ENCODE results near the gene TIFAB. TPM values are rescaled to one million over a fixed set of nuclear protein-coding genes. Genes with fewer than 3 reads are reported as not detected.

TIFAB gene
- total RNA-seq, 1 donor: not detected

GRCh38 chr5:135446206-135446605 lies 5.9 kb downstream of the TIFAB start:
- Histone ChIP-seq H3K79me2 (ENCODE audit: insufficient read depth, low read length) (no peaks in the 10 kb centered on the region), H3K27me3 (ENCODE audit: insufficient read depth, low read length) (peaks cover 17% of the 10 kb centered on the region), H3K9me3 (ENCODE audit: low read depth, low read length) (peaks cover 2% of the 10 kb centered on the region), H3K4me1 (ENCODE audit: insufficient read depth, low read length) (peaks cover 6% of the 10 kb centered on the region), H2AFZ (ENCODE audit: low read length) (no peak overlapping the region), H3K36me3 (ENCODE audit: insufficient read depth, low read length) (no peaks in the 10 kb centered on the region), H4K20me1 (ENCODE audit: insufficient read depth, low read length) (no peaks in the 10 kb centered on the region), H3K4me3 (ENCODE audit: insufficient read depth, low read length) (no peak overlapping the region), H3K4me2 (ENCODE audit: insufficient read depth, low read length) (no peak overlapping the region), H3K27ac (ENCODE audit: low read depth, low read length) (no peak overlapping the region)
- DNase-seq (ENCODE audit: insufficient read length, low spot score, missing footprints): no peak
- TF ChIP-seq CTCF (IDR thresholded peaks at IDR 0.05; ENCODE audit: extremely low read depth, low read depth, low read length): no peak

- no peaks in the 10 kb centered on the region for H3K36me3 ChIP-seq (ENCODE audit: insufficient read depth, low read length)
- H3K79me2 ChIP-seq (ENCODE audit: insufficient read depth, low read length): no peaks in the 10 kb centered on the region
- H3K27me3 ChIP-seq (ENCODE audit: insufficient read depth, low read length): peaks cover 13% of the 10 kb centered on the region
- no peaks in the 10 kb centered on the region for H4K20me1 ChIP-seq (ENCODE audit: insufficient read depth, low read length)
- H3K4me1 ChIP-seq (ENCODE audit: insufficient read depth, low read length): peaks cover 6% of the 10 kb centered on the region
- H3K4me2 ChIP-seq (ENCODE audit: insufficient read depth, low read length): no peak overlapping the region
- no peak for DNase-seq (ENCODE audit: insufficient read length, low spot score, missing footprints)
- H3K9me3 ChIP-seq (ENCODE audit: low read depth, low read length): peaks cover 2% of the 10 kb centered on the region
- H2AFZ ChIP-seq (ENCODE audit: low read length): no peak overlapping the region
- TF ChIP-seq CTCF (IDR thresholded peaks at IDR 0.05; ENCODE audit: extremely low read depth, low read depth, low read length): no peak
- no peak overlapping the region for H3K27ac ChIP-seq (ENCODE audit: low read depth, low read length)
- no peak overlapping the region for H3K4me3 ChIP-seq (ENCODE audit: insufficient read depth, low read length)
These were observed 6.7 kb downstream of the TIFAB start for GRCh38 chr5:135445306-135445985.

GRCh38 chr5:135444881-135445280 lies 7.3 kb downstream of the TIFAB start:
- peaks cover 2% of the 10 kb centered on the region for H3K9me3 ChIP-seq (ENCODE audit: low read depth, low read length)
- peaks cover 6% of the 10 kb centered on the region for H3K4me1 ChIP-seq (ENCODE audit: insufficient read depth, low read length)
- no peaks in the 10 kb centered on the region for H4K20me1 ChIP-seq (ENCODE audit: insufficient read depth, low read length)
- no peak overlapping the region for H3K4me2 ChIP-seq (ENCODE audit: insufficient read depth, low read length)
- no peaks in the 10 kb centered on the region for H3K36me3 ChIP-seq (ENCODE audit: insufficient read depth, low read length)
- H3K79me2 ChIP-seq (ENCODE audit: insufficient read depth, low read length): no peaks in the 10 kb centered on the region
- H3K27ac ChIP-seq (ENCODE audit: low read depth, low read length): no peak overlapping the region
- no peak for TF ChIP-seq CTCF (IDR thresholded peaks at IDR 0.05; ENCODE audit: extremely low read depth, low read depth, low read length)
- no peak overlapping the region for H2AFZ ChIP-seq (ENCODE audit: low read length)
- no peak for DNase-seq (ENCODE audit: insufficient read length, low spot score, missing footprints)
- H3K4me3 ChIP-seq (ENCODE audit: insufficient read depth, low read length): no peak overlapping the region
- peaks cover 11% of the 10 kb centered on the region for H3K27me3 ChIP-seq (ENCODE audit: insufficient read depth, low read length)

- no peak overlapping the region for H2AFZ ChIP-seq (ENCODE audit: low read length)
- H4K20me1 ChIP-seq (ENCODE audit: insufficient read depth, low read length): no peaks in the 10 kb centered on the region
- no peak overlapping the region for H3K4me2 ChIP-seq (ENCODE audit: insufficient read depth, low read length)
- peaks cover 10% of the 10 kb centered on the region for H3K27me3 ChIP-seq (ENCODE audit: insufficient read depth, low read length)
- no peak overlapping the region for H3K27ac ChIP-seq (ENCODE audit: low read depth, low read length)
- peaks cover 2% of the 10 kb centered on the region for H3K9me3 ChIP-seq (ENCODE audit: low read depth, low read length)
- no peak overlapping the region for H3K4me3 ChIP-seq (ENCODE audit: insufficient read depth, low read length)
- no peaks in the 10 kb centered on the region for H3K36me3 ChIP-seq (ENCODE audit: insufficient read depth, low read length)
- no peaks in the 10 kb centered on the region for H3K79me2 ChIP-seq (ENCODE audit: insufficient read depth, low read length)
- no peak for DNase-seq (ENCODE audit: insufficient read length, low spot score, missing footprints)
- TF ChIP-seq CTCF (IDR thresholded peaks at IDR 0.05; ENCODE audit: extremely low read depth, low read depth, low read length): no peak
- H3K4me1 ChIP-seq (ENCODE audit: insufficient read depth, low read length): peaks cover 6% of the 10 kb centered on the region
These were observed 7.8 kb downstream of the TIFAB start for GRCh38 chr5:135444360-135444759.
